DND-41 (cell line): ENCODE measurements around the gene SPC24.

Experiments
- EZH2 ChIP-seq: IDR thresholded peaks from 3 replicates; pipeline ENCODE4 v1.6.1; 2012; ENCODE audit warnings: borderline replicate concordance, low read depth, mild to moderate bottlenecking, moderate library complexity, low read length, inconsistent platforms; ENCODE audit not compliant: severe bottlenecking
- TF ChIP-seq, protein P1 (sequence below): IDR thresholded peaks from 2 replicates; pipeline ENCODE4 v1.5.1; 2012; ENCODE audit warnings: borderline replicate concordance, low read length, moderate library complexity, mild to moderate bottlenecking; ENCODE audit not compliant: poor library complexity, severe bottlenecking; ENCODE audit errors: extremely low read depth

GRCh38 chr19:11191273-11191755 lies 35.7 kb upstream of the SPC24 start:
- TF ChIP-seq EZH2 = no peak
- TF ChIP-seq, protein P1, sequence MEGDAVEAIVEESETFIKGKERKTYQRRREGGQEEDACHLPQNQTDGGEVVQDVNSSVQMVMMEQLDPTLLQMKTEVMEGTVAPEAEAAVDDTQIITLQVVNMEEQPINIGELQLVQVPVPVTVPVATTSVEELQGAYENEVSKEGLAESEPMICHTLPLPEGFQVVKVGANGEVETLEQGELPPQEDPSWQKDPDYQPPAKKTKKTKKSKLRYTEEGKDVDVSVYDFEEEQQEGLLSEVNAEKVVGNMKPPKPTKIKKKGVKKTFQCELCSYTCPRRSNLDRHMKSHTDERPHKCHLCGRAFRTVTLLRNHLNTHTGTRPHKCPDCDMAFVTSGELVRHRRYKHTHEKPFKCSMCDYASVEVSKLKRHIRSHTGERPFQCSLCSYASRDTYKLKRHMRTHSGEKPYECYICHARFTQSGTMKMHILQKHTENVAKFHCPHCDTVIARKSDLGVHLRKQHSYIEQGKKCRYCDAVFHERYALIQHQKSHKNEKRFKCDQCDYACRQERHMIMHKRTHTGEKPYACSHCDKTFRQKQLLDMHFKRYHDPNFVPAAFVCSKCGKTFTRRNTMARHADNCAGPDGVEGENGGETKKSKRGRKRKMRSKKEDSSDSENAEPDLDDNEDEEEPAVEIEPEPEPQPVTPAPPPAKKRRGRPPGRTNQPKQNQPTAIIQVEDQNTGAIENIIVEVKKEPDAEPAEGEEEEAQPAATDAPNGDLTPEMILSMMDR = no peak
